ENCODE data around the gene LTBP1. TPM values are rescaled to one million over a fixed set of nuclear protein-coding genes. Genes with fewer than 3 reads are reported as not detected.
"Not testable (repeated sequence)": the region's sequence is repeated elsewhere in the genome, so short reads cannot be mapped to it uniquely, and the experiment has no call there.

LTBP1 gene
- total RNA-seq, 4 donors from 2014 or later, result 12.6 to 81.0 (median 16.0) TPM

DNA sequence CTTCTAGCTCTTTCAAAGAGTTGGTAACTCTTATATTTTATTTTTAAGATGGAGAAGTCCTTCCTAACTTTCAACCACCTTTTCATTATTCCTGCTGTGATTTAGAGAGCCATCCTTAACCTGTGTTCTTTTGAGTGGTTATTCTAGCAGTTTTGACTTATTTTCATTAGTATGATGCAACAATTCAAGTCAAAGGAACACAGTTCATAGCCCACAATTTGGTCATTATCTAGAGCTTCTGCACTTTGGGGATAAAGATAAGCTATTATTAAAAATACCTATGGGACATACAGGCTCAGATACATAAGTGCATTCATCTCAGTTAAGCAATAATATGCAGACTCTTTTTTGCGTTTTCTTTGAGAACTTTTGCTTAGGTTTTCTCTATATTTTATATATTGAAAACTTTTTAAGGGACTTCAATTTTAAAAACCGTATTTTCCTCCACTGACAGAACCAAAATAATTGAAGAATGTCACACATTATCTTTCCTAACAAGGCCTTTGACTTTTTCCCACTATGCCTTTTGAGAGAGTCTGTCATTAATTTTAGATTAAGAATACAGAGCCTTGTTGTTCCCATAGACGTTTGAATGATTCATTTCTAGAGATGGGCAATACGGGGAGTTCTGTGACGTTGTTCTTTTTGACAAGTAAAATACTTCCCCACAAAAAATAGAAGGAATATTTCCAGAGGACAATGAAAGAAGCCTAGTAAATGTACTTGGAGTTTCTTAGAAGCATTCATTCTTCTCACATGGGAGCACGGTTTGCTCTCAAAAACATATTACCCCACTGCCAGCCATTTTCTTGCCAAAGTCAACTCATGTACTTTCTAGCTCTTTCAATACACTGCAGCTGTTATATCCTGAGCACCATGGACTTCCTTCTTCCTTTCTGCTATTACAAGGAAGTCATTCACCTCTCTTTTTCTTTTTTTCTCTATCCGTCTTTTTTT is 486.8 kb downstream of the LTBP1 start:
- DNase-seq (ENCODE audit: low spot score) (no peak), ATAC-seq (ENCODE audit: low FRiP score) (no peak)
- no peak for TF ChIP-seq CTCF (IDR thresholded peaks at IDR 0.05)

- ATAC-seq (ENCODE audit: low FRiP score), result no peak
- TF ChIP-seq CTCF (IDR thresholded peaks at IDR 0.05), result no peak
- no peak for DNase-seq (ENCODE audit: low spot score)
These were observed 488.8 kb downstream of the LTBP1 start for GRCh38 chr2:33435518-33435917.

GRCh38 chr2:33436083-33436482 is 489.3 kb downstream of the LTBP1 start:
- DNase-seq (ENCODE audit: low spot score), result no peak
- no peak for TF ChIP-seq CTCF (IDR thresholded peaks at IDR 0.05)
- no peak for ATAC-seq (ENCODE audit: low FRiP score)

GRCh38 chr2:33437297-33437696 is 490.5 kb downstream of the LTBP1 start:
- ATAC-seq (ENCODE audit: low FRiP score), result no peak
- no peak for DNase-seq (ENCODE audit: low spot score)

GRCh38 chr2:33437815-33438214 is 491.1 kb downstream of the LTBP1 start:
- DNase-seq (ENCODE audit: low spot score) (no peak), ATAC-seq (ENCODE audit: low FRiP score) (no peak)
- TF ChIP-seq CTCF (IDR thresholded peaks at IDR 0.05), result no peak

More at GRCh38 chr2:33437297-33437696, 490.5 kb downstream of the LTBP1 start:
- TF ChIP-seq CTCF (IDR thresholded peaks at IDR 0.05), result no peak

DNA sequence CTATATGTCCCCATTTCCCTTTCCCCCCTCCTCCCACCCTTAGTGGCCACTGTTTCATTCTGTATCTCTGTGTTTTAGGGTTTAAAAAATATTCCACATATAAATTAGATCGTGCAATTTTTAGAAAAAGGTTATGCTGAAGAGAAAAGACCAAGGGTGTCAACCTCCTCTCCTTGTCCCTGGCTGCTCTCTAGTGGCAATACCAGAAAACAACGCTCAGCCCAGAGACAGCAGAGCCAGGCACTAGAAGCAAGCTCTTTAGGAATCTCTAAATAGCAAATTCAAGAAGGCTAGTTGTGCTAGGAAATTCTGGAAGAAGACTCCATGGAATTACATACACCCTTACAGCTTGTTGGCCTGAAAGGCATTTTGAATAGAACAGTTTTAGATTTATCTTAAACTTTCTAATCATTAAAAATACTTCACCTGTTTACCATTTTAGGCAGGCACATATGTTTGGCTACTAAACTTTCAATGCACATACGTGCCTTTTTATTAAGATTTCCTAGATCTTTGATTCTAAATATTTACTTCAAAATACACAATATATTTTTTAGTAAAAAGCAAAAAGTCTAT is 494.6 kb downstream of the LTBP1 start:
- no peak for TF ChIP-seq CTCF (IDR thresholded peaks at IDR 0.05)
- no peak for ATAC-seq (ENCODE audit: low FRiP score)

GRCh38 chr2:33442052-33442451 is 495.3 kb downstream of the LTBP1 start:
- DNase-seq (ENCODE audit: low spot score); ATAC-seq (ENCODE audit: low FRiP score): not testable (repeated sequence)

More for the DNA sequence above, 494.6 kb downstream of the LTBP1 start:
- DNase-seq (ENCODE audit: low spot score), result no peak

Data from omental fat pad (tissue), 4 donors.